Thyroid gland (tissue), 4 donors: ENCODE data around the gene NDEL1.

Experiments used
- CTCF ChIP-seq, 6 experiments: fragments of 200-600 bp in 3 of 6; fragments of 450-650 bp in 3 of 6; sonication (generic) in 3 of 6; IDR thresholded peaks; one replicate each; pipeline ENCODE4 v1.5.1; 2016 to 2019; ENCODE audit warnings: antibody characterized with exemption in 6 of 6, mild to moderate bottlenecking in 2 of 6, inconsistent platforms in 1 of 6, moderate library complexity in 1 of 6
- POLR2A ChIP-seq, 2 donors: fragments of 450-650 bp; IDR thresholded peaks; one replicate each; pipeline ENCODE4 v1.6.1; 2017; ENCODE audit warnings: antibody characterized with exemption in 2 of 2, mild to moderate bottlenecking in 2 of 2, moderate library complexity in 1 of 2

- TF ChIP-seq CTCF (IDR thresholded peaks at IDR 0.05) (no peak), POLR2A (IDR thresholded peaks at IDR 0.05) (no peak)
Observed at GRCh38 chr17:8474826-8475225, 39.1 kb downstream of the NDEL1 start.
